HAP-1 (cell line): ENCODE data around the gene TIMM50.
"Not testable (repeated sequence)": the region's sequence is repeated elsewhere in the genome, so short reads cannot be mapped to it uniquely, and the experiment has no call there.

Experiments used
- DNase-seq, 2 experiments: peaks; one replicate each; pipeline ENCODE4 v3.0.0-alpha.2; 2016 to 2020; ENCODE audit warnings: low spot score in 2 of 2
- H3K27me3 ChIP-seq: fragments of 250-450 bp; sonication (Bioruptor Pico); 2 replicates; pipeline ENCODE4 v1.5.1; 2020; ENCODE audit warnings: low read depth, mild to moderate bottlenecking, moderate library complexity
- H3K36me3 ChIP-seq: fragments of 250-450 bp; sonication (Bioruptor Pico); replicated peaks from 2 replicates; pipeline ENCODE4 v1.5.1; 2020; ENCODE audit warnings: mild to moderate bottlenecking
- H3K4me1 ChIP-seq: fragments of 250-450 bp; sonication (Bioruptor Pico); 2 replicates; pipeline ENCODE4 v1.5.1; 2020; ENCODE audit warnings: mild to moderate bottlenecking
- H3K4me3 ChIP-seq: fragments of 250-450 bp; sonication (Bioruptor Pico); 2 replicates; pipeline ENCODE4 v1.5.1; 2020; ENCODE audit warnings: mild to moderate bottlenecking, moderate library complexity
- H3K9me3 ChIP-seq: fragments of 250-450 bp; sonication (Bioruptor Pico); 2 replicates; pipeline ENCODE4 v1.5.1; 2020; ENCODE audit warnings: mild to moderate bottlenecking, moderate library complexity
- in situ Hi-C: fragments of 300-500 bp; cut with MboI; formaldehyde crosslinking; loops from 3 replicates; pipeline ENCODE4 v1.14.3; 2020; ENCODE audit warnings: low sequenced_read_pairs, inconsistent platforms, mixed read lengths

The TIMM50 gene

DNA sequence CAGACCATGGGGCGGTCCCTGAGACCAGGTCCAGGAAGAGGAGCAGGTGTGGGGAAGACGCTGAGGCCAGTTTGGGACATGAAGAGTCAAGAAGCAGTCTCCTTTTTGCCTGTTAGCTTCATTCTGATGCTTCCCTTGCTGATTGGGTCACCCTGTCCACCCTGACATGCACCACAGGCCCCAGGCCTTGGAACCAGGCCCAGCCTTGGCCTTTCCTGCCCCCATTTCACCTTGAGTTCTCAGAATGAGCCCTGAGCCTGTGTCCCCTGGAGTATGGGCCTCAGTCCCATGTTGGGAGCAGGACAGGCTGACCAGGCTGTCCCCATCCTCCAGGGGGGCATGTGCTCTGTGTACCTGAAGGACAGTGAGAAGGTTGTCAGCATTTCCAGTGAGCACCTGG, 4.9 kb upstream of the TIMM50 start:
- no peak for DNase-seq
- Histone ChIP-seq H3K36me3 (peaks cover 44% of the 10 kb centered on the region), H3K4me1 (peaks cover 13% of the 10 kb centered on the region), H3K9me3 (no peaks in the 10 kb centered on the region), H3K27me3 (no peaks in the 10 kb centered on the region), H3K4me3 (no peak overlapping the region)
- in situ Hi-C loops = loop anchor here (5.0 kb wide), 1 partner anchor 57 kb away; the partner anchor contains the start of gene EID2B

DNA sequence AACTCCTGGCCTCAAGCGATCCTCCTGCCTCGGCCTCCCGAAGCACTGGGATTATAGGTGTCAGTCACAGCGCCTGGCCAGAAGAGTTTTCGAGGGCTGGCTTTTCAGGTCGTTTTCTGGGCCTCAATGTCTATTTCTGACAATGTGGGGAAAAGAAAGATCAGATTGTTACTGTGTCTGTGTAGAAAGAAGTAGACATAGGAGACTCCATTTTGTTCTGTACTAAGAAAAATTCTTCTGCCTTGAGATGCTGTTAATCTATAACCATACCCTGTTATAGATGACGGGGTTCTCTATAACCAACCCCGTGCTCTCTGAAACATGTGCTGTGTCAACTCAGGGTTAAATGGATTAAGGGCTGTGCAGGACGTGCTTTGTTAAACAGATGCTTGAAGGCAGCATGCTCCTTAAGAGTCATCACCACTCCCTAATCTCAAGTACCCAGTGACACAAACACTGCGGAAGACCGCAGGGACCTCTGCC, 1.3 kb upstream of the TIMM50 start:
- in situ Hi-C loops = loop anchor here (5.0 kb wide), 1 partner anchor 53 kb away; the partner anchor contains the start of gene EID2B
- not testable (repeated sequence) for H3K4me3 ChIP-seq, H3K27me3 ChIP-seq, H3K9me3 ChIP-seq, DNase-seq
- Histone ChIP-seq H3K36me3 (peaks cover 42% of the 10 kb centered on the region), H3K4me1 (peaks cover 17% of the 10 kb centered on the region)

DNA sequence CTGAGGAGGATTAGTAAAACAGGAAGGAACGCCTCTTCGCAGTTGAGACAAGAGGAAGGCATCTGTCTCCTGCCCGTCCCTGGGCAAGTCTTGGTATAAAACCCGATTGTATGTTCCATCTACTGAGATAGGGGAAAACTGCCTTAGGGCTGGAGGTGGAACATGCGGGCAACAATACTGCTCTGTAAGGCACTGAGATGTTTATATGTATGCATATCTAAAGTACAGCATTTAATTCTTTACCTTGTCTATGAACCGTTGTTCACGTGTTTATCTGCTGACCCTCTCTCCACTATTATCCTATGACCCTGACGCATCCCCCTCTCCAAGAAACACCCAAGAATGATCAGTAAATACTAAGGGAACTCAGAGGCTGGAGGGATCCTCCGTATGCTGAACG, 722 bp upstream of the TIMM50 start:
- Histone ChIP-seq H3K36me3 (peaks cover 40% of the 10 kb centered on the region), H3K27me3 (no peaks in the 10 kb centered on the region), H3K4me3 (peak overlapping the region; percentile 96), H3K4me1 (peaks cover 17% of the 10 kb centered on the region), H3K9me3 (no peaks in the 10 kb centered on the region)
- DNase-seq = no peak
- in situ Hi-C loops = loop anchor here (5.0 kb wide), 1 partner anchor 52 kb away; the partner anchor contains the start of gene EID2B

DNA sequence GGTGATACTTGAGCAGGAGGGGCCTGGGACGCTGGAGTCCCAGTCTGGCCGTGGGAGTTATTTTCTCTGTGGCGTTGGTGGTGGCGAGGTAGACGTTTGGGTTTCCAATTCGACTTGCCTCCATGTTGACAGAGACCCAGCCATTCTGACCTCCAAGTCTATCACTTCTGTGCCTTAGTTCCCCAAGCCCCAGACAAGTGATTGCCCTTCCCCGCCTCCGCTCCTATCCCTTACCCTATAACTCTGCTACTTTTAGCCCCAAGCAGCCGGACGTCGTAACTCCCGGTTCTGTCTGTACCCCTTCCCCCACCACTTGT, 549 bp downstream of the TIMM50 start:
- Histone ChIP-seq H3K4me1 (peaks cover 17% of the 10 kb centered on the region), H3K36me3 (peaks cover 43% of the 10 kb centered on the region), H3K27me3 (no peaks in the 10 kb centered on the region), H3K9me3 (no peaks in the 10 kb centered on the region), H3K4me3 (peak overlapping the region; percentile 96)
- in situ Hi-C loops = no loop called here
- DNase-seq = no peak

DNA sequence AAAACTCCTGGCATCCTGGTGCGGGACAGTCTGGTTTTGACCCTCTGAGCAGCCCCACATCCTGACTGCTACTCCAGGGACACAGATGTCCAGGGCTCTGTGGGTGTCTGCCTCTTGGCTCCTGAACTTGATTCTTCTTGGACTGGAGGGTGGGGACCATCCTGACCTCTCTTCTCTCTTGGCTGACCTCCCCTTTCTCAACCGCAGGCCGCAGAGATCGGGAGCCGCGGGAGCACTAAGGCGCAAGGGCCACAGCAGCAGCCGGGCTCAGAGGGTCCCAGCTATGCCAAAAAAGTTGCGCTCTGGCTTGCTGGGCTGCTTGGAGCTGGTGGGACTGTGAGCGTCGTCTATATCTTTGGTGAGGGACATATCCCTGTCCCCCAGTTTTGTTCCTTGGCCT, 1.0 kb downstream of the TIMM50 start:
- H3K9me3 ChIP-seq = no peaks in the 10 kb centered on the region

DNA sequence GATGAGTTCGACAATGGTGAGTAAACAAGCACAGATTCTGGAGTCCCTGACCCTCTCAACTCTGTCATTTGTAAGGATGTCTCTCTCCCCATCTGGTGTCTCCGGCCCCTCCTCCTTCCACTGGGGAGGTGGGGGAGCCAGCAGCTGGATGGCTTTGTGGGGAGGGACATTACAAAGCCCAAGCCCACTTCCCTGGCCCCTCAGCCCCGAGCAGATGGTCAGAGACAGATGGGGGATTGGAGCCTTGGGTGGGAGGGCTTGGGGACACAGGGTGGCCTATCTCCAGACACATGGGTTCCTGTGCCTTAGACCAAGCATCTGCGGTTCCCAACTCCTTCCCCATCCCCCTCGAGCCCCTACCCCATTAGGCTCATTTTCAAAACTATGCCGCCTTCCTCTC, 2.5 kb downstream of the TIMM50 start:
- Histone ChIP-seq H3K36me3 (peaks cover 58% of the 10 kb centered on the region), H3K27me3 (no peaks in the 10 kb centered on the region), H3K4me3 (no peak overlapping the region), H3K4me1 (peaks cover 17% of the 10 kb centered on the region), H3K9me3 (no peaks in the 10 kb centered on the region)
- in situ Hi-C loops = no loop called here
- no peak for DNase-seq

More for the DNA sequence above, 1.0 kb downstream of the TIMM50 start:
- no peak for DNase-seq
- Histone ChIP-seq H3K27me3 (no peaks in the 10 kb centered on the region), H3K4me3 (peak overlapping the region; percentile 96), H3K36me3 (peaks cover 46% of the 10 kb centered on the region), H3K4me1 (peaks cover 17% of the 10 kb centered on the region)
- in situ Hi-C loops = no loop called here

DNA sequence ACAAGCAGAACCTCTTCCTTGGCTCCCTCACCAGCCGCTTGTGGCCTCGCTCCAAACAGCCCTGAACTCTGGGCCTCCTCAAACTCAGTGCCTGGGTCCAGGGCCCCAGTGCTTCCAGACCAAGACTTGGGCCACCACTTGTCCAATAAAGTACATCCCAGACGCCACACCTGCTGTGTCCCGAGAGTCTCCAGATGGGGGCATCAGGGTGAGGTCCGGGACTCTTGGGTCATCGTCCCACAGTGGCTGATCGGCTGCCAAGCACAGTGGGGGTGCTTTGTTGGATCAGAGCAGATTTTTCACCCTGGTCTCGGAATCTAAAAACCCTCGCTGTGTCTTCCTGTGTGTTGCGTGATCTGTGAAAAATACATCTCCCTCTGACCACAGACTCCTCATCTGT, 9.1 kb downstream of the TIMM50 start:
- in situ Hi-C loops = no loop called here
- peaks cover 59% of the 10 kb centered on the region for H3K36me3 ChIP-seq
- no peaks in the 10 kb centered on the region for H3K4me1 ChIP-seq
- no peaks in the 10 kb centered on the region for H3K9me3 ChIP-seq
- H3K4me3 ChIP-seq = no peak overlapping the region
- no peak for DNase-seq
- H3K27me3 ChIP-seq = no peaks in the 10 kb centered on the region

DNA sequence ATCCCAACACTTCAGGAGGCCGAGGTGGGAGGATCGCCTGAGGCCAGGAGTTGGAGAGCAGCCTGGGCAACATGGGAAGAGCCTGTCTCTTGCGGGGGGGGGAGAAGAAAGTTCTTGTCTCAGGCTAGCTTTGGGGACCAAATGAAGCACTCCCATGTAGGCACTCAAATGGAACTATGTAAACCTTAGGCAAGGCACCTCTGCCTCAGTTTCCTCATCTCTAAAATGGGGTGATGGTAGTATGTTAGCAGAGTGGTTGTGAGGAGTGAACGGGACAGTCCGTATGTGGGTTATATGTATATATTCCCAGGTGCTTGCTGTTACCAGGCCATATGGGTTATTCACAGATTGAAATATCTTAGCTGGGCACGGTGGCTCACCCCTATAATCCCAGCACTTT, 11.6 kb downstream of the TIMM50 start:
- Histone ChIP-seq H3K4me1 (no peaks in the 10 kb centered on the region), H3K36me3 (peaks cover 36% of the 10 kb centered on the region), H3K4me3 (no peak overlapping the region), H3K27me3 (no peaks in the 10 kb centered on the region), H3K9me3 (no peaks in the 10 kb centered on the region)
- in situ Hi-C loops = no loop called here
- DNase-seq = no peak

DNA sequence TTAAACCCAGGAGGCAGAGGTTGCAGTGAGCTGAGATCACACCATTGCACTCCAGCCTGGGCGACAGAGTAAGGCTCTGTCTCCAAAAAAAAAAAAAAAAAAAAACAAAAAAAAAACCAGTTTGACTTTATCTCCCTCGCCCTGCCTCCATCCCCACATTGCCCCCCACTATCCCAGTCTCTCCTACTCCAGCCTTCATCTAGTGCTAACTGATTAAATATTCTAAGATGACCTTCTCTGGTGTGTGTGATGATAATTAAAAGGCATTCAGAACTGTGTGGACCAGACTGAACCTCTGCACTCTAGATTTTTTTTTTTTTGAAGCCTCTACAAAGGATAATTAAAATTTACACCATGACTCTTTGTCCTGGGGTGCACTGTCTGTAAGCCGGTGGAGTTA, 12.2 kb downstream of the TIMM50 start:
- DNase-seq = no peak
- Histone ChIP-seq H3K4me3 (no peak overlapping the region), H3K27me3 (no peaks in the 10 kb centered on the region), H3K36me3 (peaks cover 31% of the 10 kb centered on the region), H3K4me1 (peaks cover 3% of the 10 kb centered on the region), H3K9me3 (no peaks in the 10 kb centered on the region)
- in situ Hi-C loops = no loop called here

DNA sequence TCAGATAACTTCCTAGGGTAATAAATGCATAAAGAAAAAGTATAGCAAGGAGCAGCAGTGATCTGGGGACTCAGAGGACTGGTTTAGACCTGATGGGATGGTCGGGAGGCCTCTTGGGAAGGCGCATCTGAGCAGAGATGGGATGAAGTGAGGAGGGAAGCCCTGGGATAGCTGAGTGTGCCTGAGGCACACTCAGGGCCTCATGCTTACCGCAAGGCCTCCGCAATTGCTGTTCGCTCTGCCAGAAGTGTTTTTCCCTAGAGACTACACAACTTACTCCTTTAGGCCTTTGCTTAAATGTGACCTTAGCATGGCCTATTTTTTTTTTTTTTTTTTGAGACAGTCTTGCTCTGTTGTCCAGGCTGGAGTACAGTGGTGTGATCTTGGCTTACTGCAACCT, 14.0 kb downstream of the TIMM50 start:
- Histone ChIP-seq H3K36me3 (peaks cover 12% of the 10 kb centered on the region), H3K27me3 (no peaks in the 10 kb centered on the region), H3K4me3 (no peak overlapping the region), H3K9me3 (no peaks in the 10 kb centered on the region), H3K4me1 (peaks cover 11% of the 10 kb centered on the region)
- DNase-seq = no peak
- in situ Hi-C loops = no loop called here

DNA sequence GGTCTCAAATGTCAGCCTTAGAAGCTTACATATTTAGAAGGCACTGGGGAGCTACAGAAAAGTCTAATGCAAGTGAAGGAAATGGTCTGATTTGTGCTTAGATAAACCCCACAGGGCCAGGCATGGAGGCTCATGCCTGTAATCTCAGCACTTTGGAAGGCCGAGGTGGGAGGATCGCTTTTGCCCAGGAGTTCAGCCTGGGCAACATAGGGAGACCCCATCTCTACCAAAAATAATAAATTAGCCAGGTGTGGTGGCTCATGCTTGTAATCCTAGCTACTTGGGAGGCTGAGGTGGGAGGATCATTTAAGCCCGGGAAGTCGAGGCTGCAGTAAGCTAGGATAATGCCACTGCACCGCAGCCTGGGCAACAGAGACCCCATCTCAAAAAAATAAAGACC, 15.4 kb downstream of the TIMM50 start:
- no peaks in the 10 kb centered on the region for H3K27me3 ChIP-seq
- no peak overlapping the region for H3K4me3 ChIP-seq
- H3K4me1 ChIP-seq = peaks cover 11% of the 10 kb centered on the region
- no peaks in the 10 kb centered on the region for H3K9me3 ChIP-seq
- in situ Hi-C loops = no loop called here
- DNase-seq = no peak
- H3K36me3 ChIP-seq = no peaks in the 10 kb centered on the region; the same call in 1 of the 2 replicates

DNA sequence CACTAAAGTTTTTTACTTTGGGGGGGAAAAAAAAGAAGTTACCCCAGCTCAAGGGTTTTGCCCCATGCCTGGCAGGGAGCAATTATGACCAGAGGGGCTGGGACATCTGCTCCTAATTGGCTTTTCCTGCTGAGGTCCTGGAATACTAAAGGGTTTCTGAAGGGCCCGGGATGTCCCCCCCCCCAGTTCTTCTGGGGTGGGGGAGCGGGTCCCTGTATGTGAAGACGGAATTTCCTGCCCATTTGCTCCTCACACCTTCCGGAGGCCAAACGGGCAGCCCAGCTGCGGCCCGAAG, 17.0 kb downstream of the TIMM50 start:
- Histone ChIP-seq H3K4me1 (peaks cover 11% of the 10 kb centered on the region), H3K4me3 (peak overlapping the region; percentile 6), H3K36me3 (no peaks in the 10 kb centered on the region), H3K9me3 (no peaks in the 10 kb centered on the region; the same call in 1 of the 2 replicates), H3K27me3 (no peaks in the 10 kb centered on the region)
- no peak for DNase-seq
- in situ Hi-C loops = no loop called here

DNA sequence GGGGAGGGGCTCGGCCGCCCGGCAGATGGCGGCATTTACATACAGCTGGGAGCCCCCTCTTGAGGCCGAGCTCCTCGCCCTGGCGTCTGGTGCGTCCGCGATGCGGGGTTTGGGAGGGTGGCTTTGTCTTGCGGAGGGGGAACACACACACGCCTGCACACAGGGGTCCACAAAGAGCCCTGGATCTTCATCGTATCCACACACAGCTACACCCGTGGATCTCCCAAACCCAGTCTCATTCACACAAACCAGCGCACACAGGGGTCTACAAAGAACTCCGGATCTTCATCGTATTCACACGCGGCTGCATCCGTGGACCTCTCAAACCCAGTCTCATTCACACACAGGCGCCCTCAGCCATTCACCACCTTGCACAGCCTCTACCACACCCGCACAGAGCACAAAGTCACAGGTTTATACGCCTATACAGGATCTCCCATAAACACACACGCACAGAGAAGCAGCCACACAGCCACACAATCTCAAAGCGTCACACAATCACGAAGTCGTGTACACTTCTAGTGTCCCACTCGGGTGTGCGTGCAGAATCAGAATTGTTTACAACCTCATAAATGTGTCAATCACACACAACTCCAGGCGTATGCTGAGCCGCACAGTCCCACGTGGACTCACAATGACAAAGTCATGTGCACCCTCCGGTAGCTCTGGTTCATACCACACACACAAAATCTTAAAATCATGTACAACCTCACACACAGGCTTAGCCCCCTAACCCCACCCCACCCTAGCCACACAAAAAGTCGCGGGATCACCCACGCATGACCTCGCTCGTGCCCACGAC, 17.6 kb downstream of the TIMM50 start:
- Histone ChIP-seq H3K9me3 (no peaks in the 10 kb centered on the region; the same call in 1 of the 2 replicates), H3K27me3 (no peaks in the 10 kb centered on the region), H3K4me1 (peaks cover 11% of the 10 kb centered on the region), H3K36me3 (no peaks in the 10 kb centered on the region), H3K4me3 (peak overlapping the region; percentile 6)
- in situ Hi-C loops = no loop called here
- DNase-seq = peak; percentile 59 to 79

DNA sequence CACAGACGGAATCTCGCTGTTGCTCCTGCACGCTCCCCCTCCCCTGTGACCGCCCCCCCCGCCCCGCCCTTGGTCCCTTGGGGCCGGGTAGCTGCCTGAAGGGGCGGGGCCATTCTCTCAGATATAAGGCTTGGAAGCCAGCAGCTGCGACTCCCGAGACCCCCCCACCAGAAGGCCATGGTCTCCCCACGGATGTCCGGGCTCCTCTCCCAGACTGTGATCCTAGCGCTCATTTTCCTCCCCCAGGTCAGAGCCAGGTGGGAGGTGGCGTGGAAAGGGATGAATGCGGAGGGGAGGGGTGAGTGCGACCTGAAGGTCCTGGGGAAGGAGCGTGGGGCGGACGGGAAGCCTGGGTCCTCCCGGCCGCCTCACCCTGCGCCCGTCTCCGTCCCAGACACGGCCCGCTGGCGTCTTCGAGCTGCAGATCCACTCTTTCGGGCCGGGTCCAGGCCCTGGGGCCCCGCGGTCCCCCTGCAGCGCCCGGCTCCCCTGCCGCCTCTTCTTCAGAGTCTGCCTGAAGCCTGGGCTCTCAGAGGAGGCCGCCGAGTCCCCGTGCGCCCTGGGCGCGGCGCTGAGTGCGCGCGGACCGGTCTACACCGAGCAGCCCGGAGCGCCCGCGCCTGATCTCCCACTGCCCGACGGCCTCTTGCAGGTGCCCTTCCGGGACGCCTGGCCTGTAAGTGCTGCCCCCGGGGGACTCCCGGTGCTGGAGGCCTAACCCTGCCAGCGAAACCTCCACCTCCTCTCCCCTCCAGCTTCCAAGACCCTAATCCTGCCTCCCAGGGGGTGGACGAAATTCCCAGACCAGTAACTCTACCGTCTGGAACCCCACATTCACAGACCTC, 18.4 kb downstream of the TIMM50 start, which contains the start of gene DLL3:
Gene DLL3 (plus strand): TSS at position 150 of the 845 bp plus-strand sequence. CDS start 28 bp downstream, at position 178.
- no peaks in the 10 kb centered on the region for H3K36me3 ChIP-seq
- no peaks in the 10 kb centered on the region; the same call in 1 of the 2 replicates for H3K9me3 ChIP-seq
- no peaks in the 10 kb centered on the region for H3K27me3 ChIP-seq
- peak in 1 of 2 experiments; percentile 56 for DNase-seq
- in situ Hi-C loops = no loop called here
- peak within 1 kb of the TSS; percentile 6 for H3K4me3 ChIP-seq
- H3K4me1 ChIP-seq = peaks cover 11% of the 10 kb centered on the region
